ENCODE data around the gene TCF7L1. TPM values are rescaled to one million over a fixed set of nuclear protein-coding genes. Genes with fewer than 3 reads are reported as not detected.

TCF7L1 gene
- total RNA-seq, 1 donor from 2014 or later: 10.3 TPM

GRCh38 chr2:85240055-85240454 is 106.9 kb downstream of the TCF7L1 start:
- peak overlapping the region; percentile 25 to 49 for H3K27ac ChIP-seq
- H3K36me3 ChIP-seq: no peaks in the 10 kb centered on the region
- no peaks in the 10 kb centered on the region for H3K27me3 ChIP-seq
- no peak for TF ChIP-seq CTCF (IDR thresholded peaks at IDR 0.05)
- H3K4me3 ChIP-seq: no peak overlapping the region
- H3K4me1 ChIP-seq: peaks cover 0 to 25% of the 10 kb centered on the region in 2 donors
- intact Hi-C loops (cut with DNase I): loop anchor here (2.0 kb wide), 1 partner anchor 23 kb away; no protein-coding TSS in a partner anchor
- H3K9me3 ChIP-seq: no peaks in the 10 kb centered on the region
- DNase-seq (ENCODE audit: low spot score in 2 of 2): no peak

GRCh38 chr2:85242321-85242720 is 109.1 kb downstream of the TCF7L1 start:
- intact Hi-C loops (cut with DNase I): loop anchor here (2.0 kb wide), 1 partner anchor 110 kb away; the partner anchor contains the start of gene TCF7L1
- Histone ChIP-seq H3K9me3 (no peaks in the 10 kb centered on the region), H3K27me3 (no peaks in the 10 kb centered on the region), H3K36me3 (no peaks in the 10 kb centered on the region), H3K4me1 (peaks cover 0 to 28% of the 10 kb centered on the region in 2 donors), H3K4me3 (no peak overlapping the region), H3K27ac (no peak overlapping the region)
- TF ChIP-seq CTCF (IDR thresholded peaks at IDR 0.05): no peak
- no peak for DNase-seq (ENCODE audit: low spot score in 2 of 2)

GRCh38 chr2:85243101-85244072 is 110.2 kb downstream of the TCF7L1 start:
- no peak for DNase-seq (ENCODE audit: low spot score in 2 of 2)
- no peaks in the 10 kb centered on the region for H3K9me3 ChIP-seq
- H3K36me3 ChIP-seq: no peaks in the 10 kb centered on the region
- no peak overlapping the region for H3K4me3 ChIP-seq
- no peak overlapping the region for H3K27ac ChIP-seq
- intact Hi-C loops (cut with DNase I): loop anchor here (2.0 kb wide), 1 partner anchor 111 kb away; the partner anchor contains the start of gene TCF7L1
- H3K4me1 ChIP-seq: peaks cover 4 to 38% of the 10 kb centered on the region in 2 donors
- H3K27me3 ChIP-seq: no peaks in the 10 kb centered on the region
- peak; percentile 10 to 47 (median 23) for TF ChIP-seq CTCF (IDR thresholded peaks at IDR 0.05)

GRCh38 chr2:85244828-85245227 is 111.6 kb downstream of the TCF7L1 start:
- Histone ChIP-seq H3K4me1 (peaks cover 12 to 51% of the 10 kb centered on the region in 2 donors), H3K27ac (peak overlapping the region in 1 of 2 donors; percentile 8), H3K36me3 (no peaks in the 10 kb centered on the region), H3K9me3 (no peaks in the 10 kb centered on the region), H3K4me3 (no peak overlapping the region), H3K27me3 (no peaks in the 10 kb centered on the region)
- DNase-seq (ENCODE audit: low spot score in 2 of 2): no peak
- intact Hi-C loops (cut with DNase I): no loop called here
- no peak for TF ChIP-seq CTCF (IDR thresholded peaks at IDR 0.05)

GRCh38 chr2:85245891-85246290 is 112.7 kb downstream of the TCF7L1 start:
- intact Hi-C loops (cut with DNase I): no loop called here
- Histone ChIP-seq H3K27me3 (no peaks in the 10 kb centered on the region), H3K4me3 (no peak overlapping the region), H3K27ac (peak overlapping the region in 1 of 2 donors; percentile 39), H3K36me3 (no peaks in the 10 kb centered on the region), H3K4me1 (peaks cover 12 to 50% of the 10 kb centered on the region in 2 donors), H3K9me3 (no peaks in the 10 kb centered on the region)
- no peak for TF ChIP-seq CTCF (IDR thresholded peaks at IDR 0.05)
- DNase-seq (ENCODE audit: low spot score in 2 of 2): no peak
